Ovary (tissue), 3 donors: ENCODE results near the gene PUS1.
"Not testable (repeated sequence)": the region's sequence is repeated elsewhere in the genome, so short reads cannot be mapped to it uniquely, and the experiment has no call there.

Experiments
- CTCF ChIP-seq, 3 donors: fragments of 450-650 bp in 2 of 3; fragments of 200-600 bp in 1 of 3; IDR thresholded peaks; one replicate each; pipeline versions ENCODE4 v1.5.1 to v1.8.0; 2016 to 2022; ENCODE audit warnings: antibody characterized with exemption in 3 of 3, mild to moderate bottlenecking in 1 of 3
- POLR2A ChIP-seq: fragments of 450-650 bp; IDR thresholded peaks from one replicate; pipeline ENCODE4 v1.6.1; 2017; ENCODE audit warnings: antibody characterized with exemption, mild to moderate bottlenecking, moderate library complexity
- donor health status: DM: no; HTN: no; CAD: no.

- not testable (repeated sequence) for TF ChIP-seq POLR2A; CTCF (IDR thresholded peaks at IDR 0.05)
Observed at GRCh38 chr12:131960590-131961325, 31.7 kb downstream of the PUS1 start.
